Kidney (tissue), 14 donors: Measurements from ENCODE around the gene DPP10. TPM values are rescaled to one million over a fixed set of nuclear protein-coding genes. Genes with fewer than 3 reads are reported as not detected.
A peak's percentile ranks its signal among the peaks of the same experiment; 100 is the strongest.

ENCODE experiments used
- DNase-seq, 5 donors: peaks; one replicate each; pipeline ENCODE4 v3.0.0-alpha.2; 2013 to 2020
- FAIRE-seq: peaks from 2 replicates; lab custom pipeline; 2012; peaks lifted over from hg19 to GRCh38; lab: Jason Lieb, UNC
- H3K27ac ChIP-seq, 2 donors: one replicate each; pipeline ENCODE4 v1.7.0; 2013; ENCODE audit warnings: low read depth in 2 of 2, low read length in 2 of 2, inconsistent platforms in 1 of 2
- H3K27me3 ChIP-seq: one replicate; pipeline ENCODE4 v1.7.1; 2013; ENCODE audit warnings: low read length, inconsistent platforms; ENCODE audit not compliant: control insufficient read depth, insufficient read depth
- H3K36me3 ChIP-seq, 3 donors: one replicate each; pipeline versions ENCODE4 v1.7.0 to v1.7.1; 2013; ENCODE audit warnings: low read length in 3 of 3, control low read depth in 1 of 3, inconsistent platforms in 1 of 3; ENCODE audit not compliant: insufficient read depth in 3 of 3, control insufficient read depth in 2 of 3
- H3K4me1 ChIP-seq, 3 donors: one replicate each; pipeline versions ENCODE4 v1.7.0 to v1.7.1; 2013; ENCODE audit warnings: low read length in 3 of 3, inconsistent platforms in 1 of 3, low read depth in 1 of 3; ENCODE audit not compliant: control insufficient read depth in 2 of 3, insufficient read depth in 2 of 3
- H3K4me3 ChIP-seq, 3 donors: one replicate each; pipeline versions ENCODE4 v1.7.0 to v1.8.1; 2013; ENCODE audit warnings: low read length in 3 of 3, control low read depth in 1 of 3, inconsistent platforms in 1 of 3
- H3K9ac ChIP-seq, 3 donors: one replicate each; pipeline versions ENCODE4 v1.7.0 to v1.7.1; 2013; ENCODE audit warnings: low read length in 3 of 3, control low read depth in 1 of 3, inconsistent platforms in 1 of 3
- H3K9me3 ChIP-seq, 3 donors: one replicate each; pipeline versions ENCODE4 v1.7.0 to v1.7.1; 2013; ENCODE audit warnings: low read length in 3 of 3, control low read depth in 1 of 3, inconsistent platforms in 1 of 3; ENCODE audit not compliant: control insufficient read depth in 2 of 3, insufficient read depth in 1 of 3
- CTCF ChIP-seq: IDR thresholded peaks from 3 replicates; pipeline ENCODE4 v1.5.1; 2012; ENCODE audit warnings: mild to moderate bottlenecking, moderate library complexity, borderline replicate concordance; ENCODE audit not compliant: insufficient read depth; ENCODE audit errors: extremely low read depth
- intact Hi-C: fragments of 100-400 bp; cut with DNase I; formaldehyde crosslinking; loops from one replicate; pipeline ENCODE4 v1.11.1; 2022
- polyA plus RNA-seq: library from polyadenylated mRNA; stranded (reverse); fragments of 350-450 nt; fragmentation: Illumina TruSeq; extraction: RNeasy Lipid Tissue Mini Kit (QIAGEN cat#74804); gene quantifications from one replicate; pipeline ENCODE4 v1.2.3, GENCODE V29; 2014; ENCODE audit warnings: low read depth, low replicate concordance; ENCODE audit not compliant: insufficient read depth
- total RNA-seq: library from RNA; stranded (reverse); fragmentation: NEBNext Ultra II Directional; extraction: Animal tissue kit (Norgen Biotek cat#: 25700); gene quantifications from one replicate; pipeline ENCODE4 v1.2.1, GENCODE V29; 2021
- donor health status: control.
- donor health status: control.
- donor health status: control.
- donor health status: control.
- donor health status: control.
- donor health status: DM: yes; HTN: yes; CAD: no.
- donor health status: Normal renal cell carcinoma (clear cell type).

DPP10 gene
- total and polyA plus RNA-seq, 2 donors from 2014 or later: 0.67 TPM; not detected in 1

- Histone ChIP-seq H3K27ac (no peak overlapping the region), H3K27me3 (no peaks in the 10 kb centered on the region), H3K36me3 (no peaks in the 10 kb centered on the region), H3K9me3 (no peaks in the 10 kb centered on the region), H3K9ac (no peak overlapping the region), H3K4me1 (no peaks in the 10 kb centered on the region), H3K4me3 (no peak overlapping the region)
- no peak for TF ChIP-seq CTCF
- DNase-seq (no peak), FAIRE-seq (no peak)
- intact Hi-C loops: no loop called here
Measured at GRCh38 chr2:114577657-114578056, 135.2 kb downstream of the DPP10 start.

GRCh38 chr2:114579542-114579941, 137.1 kb downstream of the DPP10 start:
- Histone ChIP-seq H3K27me3 (no peaks in the 10 kb centered on the region), H3K4me3 (no peak overlapping the region), H3K9ac (no peak overlapping the region), H3K27ac (no peak overlapping the region), H3K4me1 (no peaks in the 10 kb centered on the region), H3K36me3 (no peaks in the 10 kb centered on the region), H3K9me3 (no peaks in the 10 kb centered on the region)
- intact Hi-C loops: no loop called here
- DNase-seq: peak in 2 of 5 donors; percentile 29 to 58
- TF ChIP-seq CTCF: no peak
- no peak for FAIRE-seq

GRCh38 chr2:114580691-114581090, 138.2 kb downstream of the DPP10 start:
- no peak for TF ChIP-seq CTCF
- Histone ChIP-seq H3K4me1 (no peaks in the 10 kb centered on the region), H3K4me3 (no peak overlapping the region), H3K9ac (no peak overlapping the region), H3K36me3 (no peaks in the 10 kb centered on the region), H3K27me3 (no peaks in the 10 kb centered on the region), H3K27ac (no peak overlapping the region), H3K9me3 (no peaks in the 10 kb centered on the region)
- intact Hi-C loops: no loop called here
- DNase-seq (peak in 2 of 5 donors; percentile 9 to 15), FAIRE-seq (no peak)

GRCh38 chr2:114598329-114598728, 155.9 kb downstream of the DPP10 start:
- no peak overlapping the region for H3K9ac ChIP-seq
- no peak for DNase-seq
- H3K27me3 ChIP-seq: no peaks in the 10 kb centered on the region
- H3K36me3 ChIP-seq: no peaks in the 10 kb centered on the region
- intact Hi-C loops: no loop called here
- no peak overlapping the region for H3K4me3 ChIP-seq
- H3K27ac ChIP-seq: no peak overlapping the region
- no peaks in the 10 kb centered on the region for H3K9me3 ChIP-seq
- H3K4me1 ChIP-seq: no peaks in the 10 kb centered on the region
- FAIRE-seq: no peak
- no peak for TF ChIP-seq CTCF
